ENCODE measurements around the gene NPPA.

Gene NPPA

DNA sequence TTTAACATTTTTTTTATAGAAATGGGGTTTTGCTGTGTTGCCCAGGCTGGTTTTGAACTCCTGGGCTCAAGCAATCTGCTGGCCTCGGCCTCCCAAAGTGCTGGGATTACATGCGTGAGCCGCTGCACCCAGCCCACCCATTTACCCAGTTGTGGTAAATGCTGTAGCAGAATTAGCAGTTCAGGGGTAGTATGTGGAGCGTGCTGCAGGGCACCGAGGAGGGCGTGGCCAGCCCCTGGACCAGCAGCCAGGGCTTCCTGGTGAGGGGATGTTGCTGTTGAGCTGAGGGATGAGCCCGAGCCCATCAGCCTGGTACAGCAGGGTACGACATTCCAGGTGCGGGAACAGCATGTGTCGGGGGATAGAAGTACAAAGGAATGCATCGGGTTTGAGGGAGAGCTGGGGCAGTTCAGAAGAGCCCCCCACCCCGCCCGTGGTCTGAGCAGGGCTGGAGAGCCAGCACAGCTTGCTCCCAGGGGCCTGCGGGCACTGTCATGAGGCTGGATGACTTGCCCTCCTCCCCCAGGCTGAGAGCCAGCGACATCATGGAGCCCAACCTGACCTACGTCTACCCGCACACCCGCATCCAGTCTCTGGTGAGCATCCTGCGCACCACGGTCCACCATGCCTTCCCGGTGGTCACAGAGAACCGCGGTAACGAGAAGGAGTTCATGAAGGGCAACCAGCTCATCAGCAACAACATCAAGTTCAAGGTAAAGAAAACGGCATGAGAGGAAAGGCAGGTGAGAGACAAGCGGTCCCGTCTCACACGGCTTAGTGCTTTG, 11.9 kb downstream of the NPPA start:
- Histone ChIP-seq H3K4me3 (ENCODE audit: low read length in 2 of 2) (no peak overlapping the region), H3K27ac (ENCODE audit: low read depth in 2 of 2, low read length in 2 of 2) (no peak overlapping the region), H3K9me3 (ENCODE audit: control insufficient read depth in 2 of 2, low read length in 2 of 2) (no peaks in the 10 kb centered on the region), H3K27me3 (ENCODE audit: control insufficient read depth in 2 of 2, insufficient read depth in 2 of 2, low read length in 2 of 2) (no peaks in the 10 kb centered on the region), H3K4me1 (ENCODE audit: control insufficient read depth in 2 of 2, insufficient read depth in 2 of 2, low read length in 2 of 2) (no peaks in the 10 kb centered on the region), H3K9ac (ENCODE audit: low read depth in 1 of 2, low read length in 2 of 2) (no peak overlapping the region), H3K36me3 (ENCODE audit: control insufficient read depth in 2 of 2, insufficient read depth in 2 of 2, low read length in 2 of 2) (peaks cover 75 to 89% of the 10 kb centered on the region in 2 donors)

DNA sequence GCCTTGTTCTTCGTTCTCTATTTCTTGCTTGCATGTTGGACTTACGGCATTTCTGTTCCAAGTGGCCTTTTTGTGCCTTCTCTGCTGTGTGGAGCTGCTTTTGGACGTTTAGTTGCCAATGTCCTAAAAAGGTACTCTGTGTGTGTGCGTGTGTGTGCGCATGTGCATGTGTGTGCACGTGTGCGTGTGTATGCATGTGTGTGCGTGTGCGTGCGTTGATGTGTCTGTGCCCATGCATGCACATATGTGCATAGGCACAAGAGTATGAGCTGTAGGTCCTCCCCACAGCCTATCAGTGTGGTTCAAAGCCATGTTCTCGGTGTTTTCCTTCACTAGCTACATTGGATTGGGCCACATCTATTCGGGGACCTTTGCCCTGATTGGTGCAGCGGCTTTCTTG, 13.7 kb downstream of the NPPA start:
- Histone ChIP-seq H3K27ac (ENCODE audit: low read depth in 2 of 2, low read length in 2 of 2) (no peak overlapping the region), H3K4me3 (ENCODE audit: low read length in 2 of 2) (no peak overlapping the region), H3K9ac (ENCODE audit: low read depth in 1 of 2, low read length in 2 of 2) (no peak overlapping the region), H3K27me3 (ENCODE audit: control insufficient read depth in 2 of 2, insufficient read depth in 2 of 2, low read length in 2 of 2) (no peaks in the 10 kb centered on the region), H3K9me3 (ENCODE audit: control insufficient read depth in 2 of 2, low read length in 2 of 2) (no peaks in the 10 kb centered on the region), H3K36me3 (ENCODE audit: control insufficient read depth in 2 of 2, insufficient read depth in 2 of 2, low read length in 2 of 2) (peaks cover 70 to 85% of the 10 kb centered on the region in 2 donors), H3K4me1 (ENCODE audit: control insufficient read depth in 2 of 2, insufficient read depth in 2 of 2, low read length in 2 of 2) (no peaks in the 10 kb centered on the region)

DNA sequence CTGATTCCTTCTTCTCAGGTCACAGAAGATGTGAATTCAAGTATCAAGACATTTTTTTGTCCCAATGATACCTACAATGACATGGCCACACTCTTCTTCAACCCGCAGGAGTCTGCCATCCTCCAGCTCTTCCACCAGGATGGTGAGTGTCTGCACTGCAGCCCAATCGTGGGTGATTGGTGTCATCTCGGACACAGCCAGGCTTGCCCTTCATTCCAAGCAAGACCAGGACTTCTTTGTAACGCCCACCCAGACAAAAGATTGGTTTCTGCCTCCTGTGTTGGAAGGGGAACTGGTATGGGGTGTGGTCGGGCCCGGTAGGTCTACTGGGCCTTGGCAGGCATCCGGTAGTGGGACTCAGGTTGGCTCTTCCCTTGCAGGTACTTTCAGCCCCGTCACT, 14.1 kb downstream of the NPPA start:
- Histone ChIP-seq H3K27me3 (ENCODE audit: control insufficient read depth in 2 of 2, insufficient read depth in 2 of 2, low read length in 2 of 2) (no peaks in the 10 kb centered on the region), H3K36me3 (ENCODE audit: control insufficient read depth in 2 of 2, insufficient read depth in 2 of 2, low read length in 2 of 2) (peaks cover 73 to 85% of the 10 kb centered on the region in 2 donors), H3K9ac (ENCODE audit: low read depth in 1 of 2, low read length in 2 of 2) (no peak overlapping the region), H3K27ac (ENCODE audit: low read depth in 2 of 2, low read length in 2 of 2) (no peak overlapping the region), H3K4me1 (ENCODE audit: control insufficient read depth in 2 of 2, insufficient read depth in 2 of 2, low read length in 2 of 2) (no peaks in the 10 kb centered on the region), H3K4me3 (ENCODE audit: low read length in 2 of 2) (no peak overlapping the region), H3K9me3 (ENCODE audit: control insufficient read depth in 2 of 2, low read length in 2 of 2) (no peaks in the 10 kb centered on the region)

DNA sequence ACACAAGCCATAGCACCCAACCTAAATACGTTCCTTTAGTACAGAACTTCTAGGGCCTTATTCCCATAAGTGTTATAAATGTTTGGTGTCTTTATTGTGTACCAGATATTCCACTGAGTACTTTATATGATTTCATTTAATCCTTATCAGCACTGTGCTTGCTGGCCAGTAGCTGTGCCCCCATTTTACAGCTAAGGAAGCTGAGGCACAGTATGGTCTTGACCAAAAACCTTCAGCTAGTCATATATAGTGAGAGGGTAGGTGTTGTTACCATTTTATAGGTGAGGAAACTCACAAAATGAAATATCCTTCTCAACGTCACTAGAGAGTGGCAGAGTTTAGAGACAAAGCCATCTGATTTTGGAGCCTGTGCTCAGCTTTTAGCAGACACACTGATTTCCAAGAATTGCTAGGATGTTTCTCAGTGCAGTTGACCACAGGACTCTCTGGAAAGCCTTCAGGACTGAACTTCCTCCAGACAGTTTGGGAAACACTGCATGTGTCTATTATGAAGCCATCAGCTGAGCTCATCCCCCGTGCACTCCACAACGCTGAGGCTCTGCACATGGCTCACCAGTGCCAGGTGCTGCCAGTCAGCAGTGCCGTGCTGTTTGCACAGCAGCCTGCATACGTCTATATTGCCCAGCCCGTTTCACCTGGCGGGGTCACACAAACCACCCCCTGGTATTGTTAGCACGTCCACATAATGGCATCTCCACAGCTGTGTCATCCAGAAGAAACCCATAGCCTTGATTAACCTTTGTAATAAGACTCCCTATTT, 15.4 kb downstream of the NPPA start:
- Histone ChIP-seq H3K27me3 (ENCODE audit: control insufficient read depth in 2 of 2, insufficient read depth in 2 of 2, low read length in 2 of 2) (no peaks in the 10 kb centered on the region), H3K4me1 (ENCODE audit: control insufficient read depth in 2 of 2, insufficient read depth in 2 of 2, low read length in 2 of 2) (no peaks in the 10 kb centered on the region), H3K9me3 (ENCODE audit: control insufficient read depth in 2 of 2, low read length in 2 of 2) (no peaks in the 10 kb centered on the region), H3K9ac (ENCODE audit: low read depth in 1 of 2, low read length in 2 of 2) (no peak overlapping the region), H3K36me3 (ENCODE audit: control insufficient read depth in 2 of 2, insufficient read depth in 2 of 2, low read length in 2 of 2) (peaks cover 69 to 82% of the 10 kb centered on the region in 2 donors), H3K4me3 (ENCODE audit: low read length in 2 of 2) (no peak overlapping the region), H3K27ac (ENCODE audit: low read depth in 2 of 2, low read length in 2 of 2) (no peak overlapping the region)

DNA sequence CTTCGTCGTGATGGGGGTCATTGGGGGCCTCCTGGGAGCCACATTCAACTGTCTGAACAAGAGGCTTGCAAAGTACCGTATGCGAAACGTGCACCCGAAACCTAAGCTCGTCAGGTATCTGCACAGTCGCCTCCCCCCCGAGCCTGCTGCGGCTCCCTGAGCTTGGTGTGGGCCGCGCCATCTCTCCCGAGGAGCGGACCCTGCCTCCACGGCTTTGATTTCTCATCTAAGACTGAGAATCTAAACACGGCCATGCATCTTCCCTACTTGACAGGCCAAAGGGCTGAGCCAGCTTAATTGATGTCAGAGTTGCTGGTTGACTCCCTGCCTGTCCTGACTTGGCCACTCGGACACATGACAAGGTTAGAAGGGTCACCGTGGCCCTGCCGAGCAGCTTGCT, 19.1 kb downstream of the NPPA start:
- H3K4me3 ChIP-seq (ENCODE audit: low read length in 2 of 2), result no peak overlapping the region
- no peaks in the 10 kb centered on the region for H3K4me1 ChIP-seq (ENCODE audit: control insufficient read depth in 2 of 2, insufficient read depth in 2 of 2, low read length in 2 of 2)
- no peaks in the 10 kb centered on the region for H3K9me3 ChIP-seq (ENCODE audit: control insufficient read depth in 2 of 2, low read length in 2 of 2)
- H3K9ac ChIP-seq (ENCODE audit: low read depth in 1 of 2, low read length in 2 of 2), result no peak overlapping the region
- no peak overlapping the region for H3K27ac ChIP-seq (ENCODE audit: low read depth in 2 of 2, low read length in 2 of 2)
- no peaks in the 10 kb centered on the region for H3K27me3 ChIP-seq (ENCODE audit: control insufficient read depth in 2 of 2, insufficient read depth in 2 of 2, low read length in 2 of 2)
- H3K36me3 ChIP-seq (ENCODE audit: control insufficient read depth in 2 of 2, insufficient read depth in 2 of 2, low read length in 2 of 2), result peaks cover 63 to 68% of the 10 kb centered on the region in 2 donors

DNA sequence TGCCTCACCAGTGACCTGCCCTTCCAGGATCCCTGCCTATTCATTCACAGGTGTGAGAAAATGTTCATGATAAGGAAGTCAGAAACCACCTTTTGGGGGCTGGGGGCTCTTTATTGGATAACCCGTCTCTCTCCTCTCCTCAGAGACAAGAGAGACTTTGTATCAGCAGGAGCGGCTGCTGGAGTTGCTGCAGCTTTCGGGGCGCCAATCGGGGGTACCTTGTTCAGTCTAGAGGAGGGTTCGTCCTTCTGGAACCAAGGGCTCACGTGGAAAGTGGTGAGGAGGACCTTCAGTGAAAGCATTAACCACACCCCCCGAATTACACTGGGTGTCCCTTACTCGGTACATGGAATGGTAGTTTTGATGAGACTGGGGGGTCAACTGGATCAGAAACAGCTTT, 20.6 kb downstream of the NPPA start:
- H3K9ac ChIP-seq (ENCODE audit: low read depth in 1 of 2, low read length in 2 of 2), result no peak overlapping the region

DNA sequence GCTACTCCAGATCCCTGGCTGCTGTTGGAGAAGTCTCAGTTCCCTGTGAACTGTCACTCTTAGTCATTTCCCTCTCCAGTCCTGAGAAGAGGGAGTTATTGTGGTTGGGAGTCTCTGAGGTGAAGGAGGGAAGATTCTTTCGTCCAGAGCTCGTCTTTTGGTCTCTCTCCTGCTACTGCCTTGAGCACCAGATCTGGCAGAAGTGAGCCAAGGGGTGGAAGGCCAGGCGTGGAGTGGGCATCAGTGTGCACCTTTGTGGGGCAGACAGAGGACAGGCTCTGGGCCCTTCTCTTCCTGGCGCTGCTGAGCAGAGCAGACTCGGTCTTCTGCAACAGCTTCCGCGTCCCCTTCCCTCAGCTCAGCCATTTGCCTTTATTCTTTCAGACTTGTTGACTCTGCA, 22.5 kb downstream of the NPPA start:
- H3K4me3 ChIP-seq (ENCODE audit: low read length in 2 of 2), result no peak overlapping the region
- H3K9ac ChIP-seq (ENCODE audit: low read depth in 1 of 2, low read length in 2 of 2), result no peak overlapping the region
- no peaks in the 10 kb centered on the region for H3K4me1 ChIP-seq (ENCODE audit: control insufficient read depth in 2 of 2, insufficient read depth in 2 of 2, low read length in 2 of 2)
- H3K36me3 ChIP-seq (ENCODE audit: control insufficient read depth in 2 of 2, insufficient read depth in 2 of 2, low read length in 2 of 2), result peaks cover 54 to 60% of the 10 kb centered on the region in 2 donors
- no peaks in the 10 kb centered on the region for H3K27me3 ChIP-seq (ENCODE audit: control insufficient read depth in 2 of 2, insufficient read depth in 2 of 2, low read length in 2 of 2)
- H3K9me3 ChIP-seq (ENCODE audit: control insufficient read depth in 2 of 2, low read length in 2 of 2), result no peaks in the 10 kb centered on the region
- H3K27ac ChIP-seq (ENCODE audit: low read depth in 2 of 2, low read length in 2 of 2), result no peak overlapping the region

More for the DNA sequence above, 20.6 kb downstream of the NPPA start:
- Histone ChIP-seq H3K27me3 (ENCODE audit: control insufficient read depth in 2 of 2, insufficient read depth in 2 of 2, low read length in 2 of 2) (no peaks in the 10 kb centered on the region), H3K4me3 (ENCODE audit: low read length in 2 of 2) (no peak overlapping the region), H3K27ac (ENCODE audit: low read depth in 2 of 2, low read length in 2 of 2) (no peak overlapping the region), H3K4me1 (ENCODE audit: control insufficient read depth in 2 of 2, insufficient read depth in 2 of 2, low read length in 2 of 2) (no peaks in the 10 kb centered on the region), H3K36me3 (ENCODE audit: control insufficient read depth in 2 of 2, insufficient read depth in 2 of 2, low read length in 2 of 2) (peaks cover 59 to 65% of the 10 kb centered on the region in 2 donors), H3K9me3 (ENCODE audit: control insufficient read depth in 2 of 2, low read length in 2 of 2) (no peaks in the 10 kb centered on the region)

DNA sequence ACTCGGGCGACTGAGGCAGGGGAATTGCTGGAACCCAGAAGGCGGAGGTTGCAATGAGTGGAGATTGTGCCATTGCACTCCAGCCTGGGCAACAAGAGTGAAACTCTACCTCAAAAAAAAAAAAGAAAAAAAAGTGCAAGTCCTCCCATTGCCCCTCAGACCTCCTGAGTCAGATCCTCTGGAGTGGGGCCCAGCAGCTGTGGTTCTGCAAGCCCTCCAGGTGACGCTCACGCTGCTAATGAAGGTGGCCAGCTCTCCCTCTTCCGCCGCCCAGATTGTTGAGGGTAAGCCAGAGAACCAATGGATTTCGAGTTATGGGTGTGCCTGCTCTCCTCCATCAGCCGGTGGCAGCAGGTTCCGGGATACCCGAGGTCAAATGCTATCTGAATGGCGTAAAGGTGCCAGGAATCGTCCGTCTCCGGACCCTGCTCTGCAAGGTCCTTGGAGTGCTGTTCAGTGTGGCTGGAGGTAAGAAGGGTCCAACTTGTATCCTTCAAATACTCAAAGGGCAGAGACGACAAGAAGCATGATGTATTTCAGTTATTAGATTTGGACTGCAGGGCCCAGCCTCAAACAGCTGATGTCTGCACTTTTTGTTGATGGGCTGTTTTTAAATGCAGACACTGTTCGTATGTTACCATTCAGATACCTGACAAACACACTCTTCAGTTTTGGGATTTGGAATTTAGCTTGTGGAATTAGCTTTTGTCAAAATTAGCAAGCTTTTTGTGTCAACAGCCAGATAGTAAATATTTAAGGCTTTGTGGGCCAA, 24.0 kb downstream of the NPPA start:
- Histone ChIP-seq H3K27me3 (ENCODE audit: control insufficient read depth in 2 of 2, insufficient read depth in 2 of 2, low read length in 2 of 2) (no peaks in the 10 kb centered on the region), H3K4me3 (ENCODE audit: low read length in 2 of 2) (no peak overlapping the region), H3K36me3 (ENCODE audit: control insufficient read depth in 2 of 2, insufficient read depth in 2 of 2, low read length in 2 of 2) (peaks cover 51 to 59% of the 10 kb centered on the region in 2 donors), H3K27ac (ENCODE audit: low read depth in 2 of 2, low read length in 2 of 2) (no peak overlapping the region), H3K9me3 (ENCODE audit: control insufficient read depth in 2 of 2, low read length in 2 of 2) (no peaks in the 10 kb centered on the region), H3K9ac (ENCODE audit: low read depth in 1 of 2, low read length in 2 of 2) (no peak overlapping the region), H3K4me1 (ENCODE audit: control insufficient read depth in 2 of 2, insufficient read depth in 2 of 2, low read length in 2 of 2) (no peaks in the 10 kb centered on the region)

DNA sequence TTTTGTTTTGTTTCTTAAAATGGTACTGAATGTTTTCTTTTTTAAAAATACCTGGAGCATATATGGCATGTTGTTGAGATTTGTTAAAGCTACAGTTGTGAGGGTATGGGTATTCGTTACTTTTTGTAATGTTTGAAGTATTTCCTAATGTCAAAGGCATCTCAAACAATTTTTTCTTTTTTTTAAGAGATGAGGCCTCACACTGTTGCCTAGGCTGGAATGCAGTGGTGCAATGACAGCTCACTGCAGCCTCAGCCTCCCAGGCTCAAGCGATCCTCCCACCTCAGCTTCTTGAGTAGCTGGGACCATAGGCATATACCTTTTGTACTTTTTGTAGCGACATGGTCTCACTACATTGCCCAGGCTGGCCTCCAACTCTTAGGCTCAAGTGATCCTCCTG, 25.5 kb downstream of the NPPA start:
- Histone ChIP-seq H3K27me3 (ENCODE audit: control insufficient read depth in 2 of 2, insufficient read depth in 2 of 2, low read length in 2 of 2) (no peaks in the 10 kb centered on the region), H3K36me3 (ENCODE audit: control insufficient read depth in 2 of 2, insufficient read depth in 2 of 2, low read length in 2 of 2) (peaks cover 52 to 54% of the 10 kb centered on the region in 2 donors), H3K9me3 (ENCODE audit: control insufficient read depth in 2 of 2, low read length in 2 of 2) (no peaks in the 10 kb centered on the region), H3K9ac (ENCODE audit: low read depth in 1 of 2, low read length in 2 of 2) (no peak overlapping the region), H3K4me1 (ENCODE audit: control insufficient read depth in 2 of 2, insufficient read depth in 2 of 2, low read length in 2 of 2) (peaks cover 0 to 5% of the 10 kb centered on the region in 2 donors), H3K27ac (ENCODE audit: low read depth in 2 of 2, low read length in 2 of 2) (no peak overlapping the region), H3K4me3 (ENCODE audit: low read length in 2 of 2) (no peak overlapping the region)

DNA sequence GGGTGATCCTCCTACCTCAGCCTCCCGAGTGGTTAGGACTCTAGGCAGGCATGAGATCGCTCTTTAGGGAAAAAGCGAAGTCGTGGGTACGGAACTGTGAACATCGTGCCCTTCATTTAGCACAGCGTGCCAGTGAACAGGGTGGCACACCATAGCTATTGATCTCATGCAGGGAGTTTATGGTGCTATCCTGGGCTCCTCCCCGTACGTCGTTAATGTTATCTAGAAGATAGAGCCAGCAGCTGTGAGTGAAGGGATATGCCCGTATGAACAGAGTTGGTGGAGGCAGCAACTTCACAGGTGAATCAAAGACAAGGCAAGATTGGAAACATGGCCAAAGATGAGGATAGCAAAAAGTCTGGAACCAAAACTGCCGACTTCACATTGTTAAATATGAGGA, 30.4 kb downstream of the NPPA start:
- Histone ChIP-seq H3K4me1 (ENCODE audit: control insufficient read depth in 2 of 2, insufficient read depth in 2 of 2, low read length in 2 of 2) (peaks cover 0 to 12% of the 10 kb centered on the region in 2 donors), H3K27ac (ENCODE audit: low read depth in 2 of 2, low read length in 2 of 2) (no peak overlapping the region), H3K27me3 (ENCODE audit: control insufficient read depth in 2 of 2, insufficient read depth in 2 of 2, low read length in 2 of 2) (no peaks in the 10 kb centered on the region), H3K9me3 (ENCODE audit: control insufficient read depth in 2 of 2, low read length in 2 of 2) (no peaks in the 10 kb centered on the region), H3K36me3 (ENCODE audit: control insufficient read depth in 2 of 2, insufficient read depth in 2 of 2, low read length in 2 of 2) (peaks cover 33 to 45% of the 10 kb centered on the region in 2 donors), H3K4me3 (ENCODE audit: low read length in 2 of 2) (no peak overlapping the region), H3K9ac (ENCODE audit: low read depth in 1 of 2, low read length in 2 of 2) (no peak overlapping the region)
